Astrocyte of the cerebellum (primary cell): ENCODE measurements around the gene CCNQ.

Experiments used
- DNase-seq: peaks from one replicate; pipeline ENCODE4 v3.0.0-alpha.2; 2011; ENCODE audit warnings: low read depth
- H3K4me3 ChIP-seq: 2 replicates; pipeline ENCODE4 v1.5.1; 2011; ENCODE audit warnings: mild to moderate bottlenecking, low read depth, low read length, moderate library complexity
- CTCF ChIP-seq: IDR thresholded peaks from 2 replicates; pipeline ENCODE4 v1.5.1; 2012; ENCODE audit warnings: low read length, low read depth, moderate library complexity, mild to moderate bottlenecking; ENCODE audit errors: missing control alignments
- in situ Hi-C: cut with HindIII; loops from 2 replicates; pipeline ENCODE4 v1.10.0; 2017; ENCODE audit warnings: low sequenced_read_pairs

CCNQ gene

GRCh38 chrX:153598541-153599191, at the start of gene CCNQ:
TSS of gene CCNQ (minus strand) at chrX:153599139. CDS start at chrX:153599073, 66 bp downstream.
- peak within 1 kb of the TSS; percentile 63 for H3K4me3 ChIP-seq
- DNase-seq, result no peak
- no peak for TF ChIP-seq CTCF
- in situ Hi-C loops, result no loop called here

GRCh38 chrX:153647461-153648357, 48.8 kb upstream of the CCNQ start:
- no peak overlapping the region for H3K4me3 ChIP-seq
- in situ Hi-C loops, result no loop called here
- DNase-seq, result no peak
- no peak for TF ChIP-seq CTCF

GRCh38 chrX:153646620-153647373, 47.9 kb upstream of the CCNQ start, which contains the start of gene DUSP9:
TSS of gene DUSP9 (plus strand) at chrX:153647203. CDS start at chrX:153647954, 751 bp downstream.
- no peak for DNase-seq
- in situ Hi-C loops, result no loop called here
- H3K4me3 ChIP-seq, result no peak within 1 kb of the TSS
- no peak for TF ChIP-seq CTCF

- TF ChIP-seq CTCF, result no peak
- no peak for DNase-seq
- no peak overlapping the region for H3K4me3 ChIP-seq
- in situ Hi-C loops, result no loop called here
These were observed 47.1 kb upstream of the CCNQ start for GRCh38 chrX:153645921-153646488.

- no peak for TF ChIP-seq CTCF
- in situ Hi-C loops, result no loop called here
- H3K4me3 ChIP-seq, result no peak overlapping the region
- no peak for DNase-seq
These were observed 46.2 kb upstream of the CCNQ start for GRCh38 chrX:153645151-153645550.
